Measurements from ENCODE around the gene PGR. TPM values are rescaled to one million over a fixed set of nuclear protein-coding genes. Genes with fewer than 3 reads are reported as not detected.

Gene PGR
- total and polyA plus RNA-seq, 2 of the 8 experiments (the other 6 are each of a cell fraction or from before 2014, with no cell fraction given) = 0.03 to 0.35 TPM

DNA sequence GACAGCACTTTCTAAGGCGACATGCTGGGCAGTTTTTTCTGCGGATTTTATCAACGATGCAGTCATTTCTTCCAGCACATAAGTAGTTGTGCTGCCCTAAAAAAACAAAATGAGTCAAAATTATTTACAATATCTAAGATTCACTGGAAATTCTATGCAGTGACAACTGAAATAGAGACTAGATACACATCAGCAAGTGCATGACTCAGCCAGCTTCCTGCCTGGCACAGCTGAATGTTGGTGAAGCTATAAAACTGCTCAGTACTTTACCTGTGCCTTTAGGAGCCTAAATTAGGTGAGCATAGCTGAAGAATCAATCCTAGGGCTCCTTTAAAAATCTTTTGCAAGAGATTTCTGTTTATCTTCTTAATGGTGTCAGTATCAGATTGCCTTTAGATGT is 37.8 kb downstream of the PGR start:
- H3K56ac ChIP-seq (replicated peaks; ENCODE audit: insufficient read length, low read depth, low read length) = no peak overlapping the region
- H2BK20ac ChIP-seq (ENCODE audit: low read length) = no peak overlapping the region
- no peaks in the 10 kb centered on the region for H3K27me3 ChIP-seq (replicated peaks in 1 of 4; ENCODE audit: control insufficient read depth in 3 of 4, extremely low read depth in 1 of 4, insufficient read depth in 3 of 4, low read length in 3 of 4)
- ChIA-PET POLR2A (ENCODE audit: partially characterized antibody) (no interaction called here), CTCF (ENCODE audit: partially characterized antibody) (interaction anchor here (0.6 kb wide), 1 partner anchor 17 kb away, joined by 3 read pairs; no protein-coding TSS in a partner anchor)
- H2AFZ ChIP-seq (ENCODE audit: low read length) = no peak overlapping the region
- no peak overlapping the region for H2BK5ac ChIP-seq (ENCODE audit: low read depth, low read length)
- H3K18ac ChIP-seq (ENCODE audit: extremely low read depth, low read length) = no peak overlapping the region
- no peaks in the 10 kb centered on the region for H3K4me1 ChIP-seq (replicated peaks in 1 of 4; ENCODE audit: control insufficient read depth in 3 of 4, insufficient read depth in 4 of 4, low read length in 3 of 4)
- DNase-seq (ENCODE audit: low read depth in 1 of 2, low spot score in 2 of 2) (no peak), FAIRE-seq (no peak)
- no peak overlapping the region for H3K4ac ChIP-seq (replicated peaks; ENCODE audit: insufficient read length, low read depth, low read length)
- H2BK15ac ChIP-seq (ENCODE audit: low read length) = no peak overlapping the region
- no peak overlapping the region for H3K4me3 ChIP-seq (ENCODE audit: extremely low read depth in 1 of 4, insufficient read depth in 2 of 4, low read depth in 3 of 4, low read length in 4 of 4)
- no peak overlapping the region for H2AK5ac ChIP-seq (ENCODE audit: low read depth, low read length)
- H3K79me2 ChIP-seq (ENCODE audit: control insufficient read depth in 1 of 2, insufficient read depth in 2 of 2, low read length in 2 of 2) = no peaks in the 10 kb centered on the region
- no peak overlapping the region for H3K23ac ChIP-seq (ENCODE audit: insufficient read length)
- H3K27ac ChIP-seq (ENCODE audit: low read depth, low read length) = no peak overlapping the region
- no peak overlapping the region for H2BK120ac ChIP-seq (replicated peaks; ENCODE audit: low read depth, low read length)
- H4K20me1 ChIP-seq (replicated peaks in 1 of 2; ENCODE audit: control insufficient read depth in 1 of 2, insufficient read depth in 2 of 2, low read length in 2 of 2) = no peaks in the 10 kb centered on the region
- no peak overlapping the region for H3K14ac ChIP-seq (ENCODE audit: insufficient read length)
- no peaks in the 10 kb centered on the region for H3K23me2 ChIP-seq (ENCODE audit: low read depth, low read length)
- no peaks in the 10 kb centered on the region; a peak in 1 of 4 replicates for H3K9me3 ChIP-seq (ENCODE audit: insufficient read depth in 2 of 2, low read depth in 1 of 2, low read length in 1 of 2)
- H3K9ac ChIP-seq (replicated peaks in 1 of 4; ENCODE audit: extremely low read depth in 1 of 4, low read depth in 3 of 4, low read length in 3 of 4) = no peak overlapping the region
- no peaks in the 10 kb centered on the region for H3K36me3 ChIP-seq (ENCODE audit: control insufficient read depth in 2 of 4, insufficient read depth in 4 of 4, low read length in 3 of 4)
- WGBS, 2 experiments (ENCODE audit: extremely low coverage in 1 of 2, insufficient coverage in 1 of 2, insufficient read length in 1 of 2, insufficient replicate concordance in 2 of 2, low coverage in 1 of 2, low lambda C conversion rate in 2 of 2, missing lambda C conversion rate in 1 of 2) = 95% methylated on average over 3 of the region's 3 CpGs; no CpG with 5 or more reads in 1 of the 2 experiments
- no peak overlapping the region for H2BK12ac ChIP-seq (ENCODE audit: low read depth, low read length)
- H4K5ac ChIP-seq (ENCODE audit: insufficient read length, low read depth, low read length) = no peak overlapping the region
- no peak overlapping the region for H4K91ac ChIP-seq (replicated peaks; ENCODE audit: insufficient read length, low read length)
- no peak overlapping the region for H4K8ac ChIP-seq (ENCODE audit: extremely low read depth, insufficient read depth, low read length)
- no peaks in the 10 kb centered on the region for H3K79me1 ChIP-seq (ENCODE audit: low read depth, low read length)
- no peak overlapping the region for H3K4me2 ChIP-seq (ENCODE audit: insufficient read depth in 1 of 2, low read depth in 2 of 2, low read length in 2 of 2)
- no peak for TF ChIP-seq SRF (IDR thresholded peaks at IDR 0.05; ENCODE audit: low read depth, low read length)
- TF ChIP-seq BACH1 (IDR thresholded peaks at IDR 0.05; ENCODE audit: low read length) = no peak
- no peak for TF ChIP-seq CBX5 (IDR thresholded peaks at IDR 0.05; ENCODE audit: low read depth, low read length)
- no peak for TF ChIP-seq GTF2F1 (IDR thresholded peaks at IDR 0.05; ENCODE audit: borderline replicate concordance, low read depth, low read length)
- no peak for TF ChIP-seq PHF8 (conservative IDR thresholded peaks at IDR 0.05; ENCODE audit: low read depth, low read length)
- TF ChIP-seq RFX5 (IDR thresholded peaks at IDR 0.05; ENCODE audit: borderline replicate concordance, low read depth, low read length) = no peak
- TF ChIP-seq BCL11A (IDR thresholded peaks at IDR 0.05; ENCODE audit: low read depth in 2 of 2, low read length in 2 of 2) = no peak
- TF ChIP-seq KDM4A (IDR thresholded peaks at IDR 0.05; ENCODE audit: low read depth, low read length, severe bottlenecking) = no peak
- TF ChIP-seq NRF1 (IDR thresholded peaks at IDR 0.05; ENCODE audit: low read depth, low read length) = no peak
- no peak for TF ChIP-seq RNF2 (IDR thresholded peaks at IDR 0.05; ENCODE audit: borderline replicate concordance, low read depth, low read length, missing control alignments, poor library complexity, severe bottlenecking)
- no peak for TF ChIP-seq HDAC2 (IDR thresholded peaks at IDR 0.05; ENCODE audit: borderline replicate concordance in 1 of 2, low read depth in 2 of 2, low read length in 2 of 2)
- no peak for TF ChIP-seq GABPA (IDR thresholded peaks at IDR 0.05; ENCODE audit: borderline replicate concordance, insufficient read depth, low read length)
- TF ChIP-seq SP1 (IDR thresholded peaks at IDR 0.05; ENCODE audit: low read depth, low read length) = no peak
- no peak for TF ChIP-seq FOSL1 (IDR thresholded peaks at IDR 0.05; ENCODE audit: insufficient read depth, low read depth, low read length)
